LHCN-M2 (cell line): ENCODE data around the gene GREM2. TPM values are rescaled to one million over a fixed set of nuclear protein-coding genes. Genes with fewer than 3 reads are reported as not detected.

Experiments
- DNase-seq: peaks from one replicate; pipeline ENCODE4 v3.0.0-alpha.2; 2012; ENCODE audit warnings: low read depth
- total RNA-seq: library from RNA; depleted of rRNA; stranded (reverse); fragments of >200 nt; gene quantifications from 2 replicates; pipeline ENCODE4 v1.2.3, GENCODE V29; 2014

The GREM2 gene
- total RNA-seq, 1 experiment from 2014 or later, result 0.06 TPM

GRCh38 chr1:240501115-240501514 is 110.8 kb downstream of the GREM2 start:
- peak; percentile 66 for DNase-seq

- DNase-seq, result peak; percentile 29
Observed at GRCh38 chr1:240500647-240501046, 111.3 kb downstream of the GREM2 start.

GRCh38 chr1:240499012-240499411 is 112.9 kb downstream of the GREM2 start:
- peak; percentile 62 for DNase-seq

GRCh38 chr1:240498335-240498734 is 113.6 kb downstream of the GREM2 start:
- DNase-seq, result no peak

GRCh38 chr1:240497908-240498307 is 114.0 kb downstream of the GREM2 start:
- DNase-seq, result no peak

- no peak for DNase-seq
Observed at GRCh38 chr1:240496941-240497340, 115.0 kb downstream of the GREM2 start.

DNA sequence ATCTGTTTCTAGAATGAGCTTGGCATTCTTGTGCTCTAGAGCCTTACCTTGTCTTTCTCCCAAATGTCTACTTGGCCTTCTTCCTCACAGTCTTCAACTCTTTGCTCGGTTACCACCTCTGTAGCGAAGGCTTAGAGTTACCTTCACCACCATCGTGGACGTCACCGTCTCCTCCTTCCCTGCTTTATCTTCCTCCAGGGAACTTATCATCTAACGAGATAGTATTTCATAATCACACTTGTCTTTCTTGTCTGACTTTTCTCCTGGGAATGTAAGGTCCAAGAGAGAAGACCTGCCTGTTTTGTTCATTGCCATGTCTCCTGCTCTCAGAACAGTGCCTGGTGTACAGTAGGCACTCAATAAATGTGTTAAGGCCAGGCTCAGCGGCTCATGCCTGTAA is 115.6 kb downstream of the GREM2 start:
- DNase-seq, result no peak

GRCh38 chr1:240495601-240496000 is 116.4 kb downstream of the GREM2 start:
- no peak for DNase-seq

DNA sequence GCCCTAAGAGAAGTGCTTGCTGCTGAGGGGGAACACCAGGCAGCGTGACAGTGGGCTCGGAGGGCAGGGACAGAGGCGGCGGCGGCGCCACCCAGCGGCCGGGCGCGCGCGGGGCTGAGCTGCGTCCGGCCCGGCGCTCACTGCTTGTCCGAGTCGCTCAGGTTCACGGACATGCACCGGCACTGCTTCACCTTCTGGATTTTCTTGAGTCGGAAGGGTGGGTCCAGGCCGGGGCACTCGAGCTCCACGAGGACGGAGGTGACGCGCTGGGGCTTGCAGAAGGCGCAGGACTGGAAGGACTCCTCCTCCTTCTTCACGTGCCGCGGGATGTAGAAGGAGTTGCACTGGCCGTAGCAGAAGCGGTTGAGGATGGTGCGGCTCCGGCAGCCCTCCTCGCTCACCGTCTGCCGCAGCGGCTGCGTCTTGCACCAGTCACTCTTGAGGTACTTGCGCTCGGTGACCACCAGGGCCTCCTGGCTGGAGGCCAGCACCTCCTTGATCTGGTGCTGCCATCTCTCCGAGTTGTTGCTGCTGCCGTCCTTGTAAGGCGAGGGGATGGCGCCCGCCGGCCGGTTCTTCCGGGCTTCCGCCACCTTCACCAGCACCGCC is 119.0 kb downstream of the GREM2 start:
- no peak for DNase-seq

DNA sequence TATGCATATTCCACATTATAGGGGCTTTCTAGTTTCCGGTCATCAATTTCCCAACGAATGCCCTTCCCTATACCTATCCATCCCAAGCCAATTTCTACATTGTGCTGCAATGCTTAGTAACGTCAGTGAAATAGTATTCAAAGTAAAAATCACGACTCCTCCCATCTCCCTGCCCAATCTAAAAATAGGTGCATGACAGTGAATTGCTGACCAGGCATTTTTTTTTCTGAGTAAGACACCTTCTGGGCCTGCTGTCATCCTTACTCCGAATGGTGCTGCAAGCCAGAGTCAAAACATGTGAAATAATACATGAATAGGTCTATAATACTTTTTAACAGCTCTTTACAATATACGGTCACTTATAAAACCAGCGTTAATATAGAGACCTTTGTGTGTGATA is 120.2 kb downstream of the GREM2 start:
- DNase-seq, result no peak

- peak; percentile 60 for DNase-seq
Observed at GRCh38 chr1:240491156-240491555, 120.8 kb downstream of the GREM2 start.

GRCh38 chr1:240487493-240487892 is 124.5 kb downstream of the GREM2 start:
- no peak for DNase-seq

DNA sequence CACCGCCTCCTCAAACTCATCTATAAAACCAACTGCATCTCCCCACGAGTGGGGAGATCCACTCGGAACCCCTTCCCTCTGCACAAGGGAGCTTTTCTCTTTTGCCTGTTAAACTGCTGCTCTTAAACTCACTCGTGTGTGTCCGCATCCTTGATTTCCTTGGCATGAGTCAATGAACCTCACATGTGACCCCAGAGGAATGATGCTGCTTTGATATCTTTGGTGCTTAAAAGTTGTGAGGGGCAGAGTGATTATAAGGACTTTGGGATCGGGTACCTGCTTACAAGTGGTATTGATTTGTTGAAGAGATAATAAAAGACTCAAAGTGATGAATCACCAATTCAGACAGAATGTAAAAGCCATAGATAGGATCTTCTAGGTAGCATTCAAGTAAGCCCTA is 125.3 kb downstream of the GREM2 start:
- DNase-seq, result no peak

GRCh38 chr1:240484804-240485443 is 127.0 kb downstream of the GREM2 start:
- no peak for DNase-seq

DNA sequence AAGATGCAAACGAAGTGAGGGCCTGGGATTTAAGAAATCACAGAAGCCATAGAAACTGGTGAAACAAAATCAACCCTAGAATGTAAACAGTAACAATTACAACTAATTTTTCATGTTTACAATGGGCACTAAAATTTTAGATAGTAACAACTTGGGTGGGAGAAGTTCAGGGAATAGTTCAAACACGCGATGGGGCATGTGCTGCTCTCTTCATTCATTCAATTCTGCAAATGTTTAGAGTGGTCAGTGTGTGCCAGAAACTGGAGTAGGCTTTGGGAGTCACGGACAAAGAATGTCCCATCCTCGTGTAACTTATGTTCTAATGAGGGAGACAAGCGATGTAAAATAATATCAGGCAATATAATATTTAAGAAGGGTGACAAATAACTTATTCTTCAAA is 133.4 kb downstream of the GREM2 start:
- no peak for DNase-seq

DNA sequence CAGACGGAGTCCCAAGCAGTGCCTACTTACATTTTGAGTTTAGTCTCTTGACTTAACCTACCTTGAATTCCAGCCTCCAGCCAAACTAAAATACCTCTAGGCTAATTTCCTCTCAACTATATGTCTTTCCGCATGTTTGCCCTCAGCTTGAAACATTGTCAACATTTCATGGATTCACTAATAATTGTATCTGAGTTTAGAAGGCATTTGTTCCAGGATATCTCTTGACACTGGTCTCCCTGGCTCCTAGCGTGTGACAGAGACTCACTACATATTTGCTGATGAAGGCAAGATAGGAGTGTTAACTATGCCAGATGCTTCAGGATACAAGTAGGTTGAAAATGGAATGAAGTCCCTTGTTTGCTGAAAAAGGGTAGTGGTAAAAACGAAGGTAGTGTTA is 136.1 kb downstream of the GREM2 start:
- DNase-seq, result no peak

DNA sequence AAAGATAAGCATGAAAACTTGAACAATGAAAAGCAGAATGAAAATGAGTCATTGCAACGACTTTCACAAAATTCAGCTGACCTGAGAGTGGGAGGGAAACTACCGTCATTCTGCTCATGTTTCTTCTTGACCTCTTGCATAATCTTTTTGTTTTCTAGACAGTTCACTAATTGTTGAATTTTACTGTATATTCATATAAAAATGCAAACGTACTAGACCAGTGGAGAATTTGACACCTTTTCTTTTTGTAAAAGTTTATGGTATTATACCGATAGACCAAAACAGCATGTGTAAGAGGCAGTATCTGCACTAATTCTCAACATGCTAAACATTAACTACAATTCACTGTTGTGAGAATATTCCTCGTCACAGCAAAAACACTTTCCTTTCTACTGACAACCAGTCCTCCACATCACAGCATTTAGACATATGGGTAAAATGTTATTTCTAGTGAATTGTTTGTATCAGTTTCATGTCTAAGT is 137.8 kb downstream of the GREM2 start:
- peak; percentile 65 for DNase-seq

GRCh38 chr1:240468656-240469055 is 143.3 kb downstream of the GREM2 start:
- DNase-seq, result peak; percentile 65

DNA sequence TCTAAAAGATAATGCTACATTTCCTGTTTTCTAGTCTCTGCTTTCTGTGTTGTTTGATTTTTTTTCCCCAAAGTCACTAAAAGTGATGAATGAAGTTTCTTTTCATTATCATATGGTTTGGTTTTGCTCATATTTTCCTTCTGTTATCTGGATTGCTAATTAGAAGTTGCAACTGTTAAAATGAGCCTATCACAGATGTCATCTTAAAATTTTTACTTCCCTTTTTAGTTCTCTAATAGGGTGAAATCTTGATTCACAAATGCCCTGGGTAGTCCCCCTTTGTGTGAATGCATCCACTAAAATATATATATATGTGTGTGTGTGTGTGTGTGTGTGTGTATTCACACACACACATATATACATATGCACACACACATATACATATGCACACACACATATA is 144.1 kb downstream of the GREM2 start:
- DNase-seq, result no peak

- no peak for DNase-seq
Observed at GRCh38 chr1:240466509-240466908, 145.4 kb downstream of the GREM2 start.

- DNase-seq, result no peak
Observed at GRCh38 chr1:240465531-240465940, 146.4 kb downstream of the GREM2 start.

- DNase-seq, result no peak
Observed at GRCh38 chr1:240464099-240464498, 147.9 kb downstream of the GREM2 start.

DNA sequence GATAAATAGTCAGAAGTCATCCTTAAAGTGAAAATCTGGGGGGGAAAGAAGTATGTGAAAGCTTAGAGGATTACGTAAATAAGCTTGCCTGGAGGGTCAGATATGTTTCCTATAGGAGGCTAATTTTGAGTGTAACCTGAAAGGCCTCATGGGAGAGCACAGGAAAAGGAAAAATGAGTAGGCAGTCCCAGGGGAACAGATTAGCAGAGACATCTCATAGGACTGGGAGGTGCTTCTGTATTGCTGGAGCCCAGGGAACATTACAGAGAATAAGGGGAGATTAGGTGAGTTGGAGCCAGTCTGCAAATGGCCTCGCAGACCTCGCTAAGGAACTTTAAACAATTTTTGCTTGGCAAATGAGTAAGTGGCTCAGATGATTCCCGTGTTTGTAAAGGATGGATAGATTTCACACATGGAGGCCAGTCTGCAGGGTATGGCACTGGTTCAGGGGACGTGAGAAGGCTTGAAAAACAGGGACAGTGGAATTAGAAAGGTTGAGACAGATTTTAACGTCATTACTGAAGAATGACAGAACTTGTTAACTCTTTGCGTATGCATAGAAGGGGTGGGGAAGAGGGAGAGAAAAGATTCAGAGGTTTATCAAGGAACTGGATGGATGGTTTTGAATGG is 149.1 kb downstream of the GREM2 start:
- peak; percentile 41 for DNase-seq
